Ovary (tissue), 3 donors: Measurements from ENCODE around the gene NFKBIZ.
"Not testable (repeated sequence)": the region's sequence is repeated elsewhere in the genome, so short reads cannot be mapped to it uniquely, and the experiment has no call there.

ENCODE experiments used
- CTCF ChIP-seq, 3 donors: fragments of 450-650 bp in 2 of 3; fragments of 200-600 bp in 1 of 3; IDR thresholded peaks; one replicate each; pipeline versions ENCODE4 v1.5.1 to v1.8.0; 2016 to 2022; ENCODE audit warnings: antibody characterized with exemption in 3 of 3, mild to moderate bottlenecking in 1 of 3
- EP300 ChIP-seq: sonication (generic); formaldehyde crosslinking; IDR thresholded peaks from one replicate; pipeline ENCODE4 v1.6.1; 2017; ENCODE audit warnings: antibody characterized with exemption
- POLR2A ChIP-seq: fragments of 450-650 bp; IDR thresholded peaks from one replicate; pipeline ENCODE4 v1.6.1; 2017; ENCODE audit warnings: antibody characterized with exemption, mild to moderate bottlenecking, moderate library complexity
- donor health status: DM: no; HTN: no; CAD: no.

- not testable (repeated sequence) for TF ChIP-seq CTCF (IDR thresholded peaks at IDR 0.05); EP300; POLR2A
Measured at GRCh38 chr3:101905573-101905972, 56.3 kb downstream of the NFKBIZ start.
